NCI-H2227 (cell line): ENCODE data around the gene FSTL4.

Experiments used
- DNase-seq: peaks from one replicate; lab custom pipeline; 2025; ENCODE audit not compliant: unreplicated experiment; lab: John Stamatoyannopoulos, UW

Gene FSTL4

GRCh38 chr5:133250527-133250926, 361.8 kb downstream of the FSTL4 start:
- DNase-seq, result no peak

DNA sequence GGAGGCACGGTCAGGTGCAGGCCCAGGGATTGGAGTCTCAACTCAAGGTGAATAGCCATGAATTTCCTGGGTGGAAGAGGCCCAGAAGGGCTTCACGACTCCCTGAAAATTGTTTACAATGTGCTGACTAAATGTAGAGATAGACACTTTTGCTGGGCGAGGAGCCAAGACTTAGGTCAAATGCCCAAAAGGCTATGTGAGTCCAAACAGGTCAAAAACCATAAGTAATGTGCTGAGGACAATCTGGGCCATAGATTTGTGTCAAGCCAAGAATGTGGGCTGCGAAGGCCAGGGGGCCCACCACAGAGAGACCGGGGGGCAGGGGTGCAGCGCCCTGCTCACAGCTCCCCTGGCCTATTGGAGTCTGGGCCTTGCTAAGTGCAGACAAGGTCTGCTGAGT, 362.7 kb downstream of the FSTL4 start:
- DNase-seq, result no peak

GRCh38 chr5:133247881-133248624, 364.3 kb downstream of the FSTL4 start:
- no peak for DNase-seq

DNA sequence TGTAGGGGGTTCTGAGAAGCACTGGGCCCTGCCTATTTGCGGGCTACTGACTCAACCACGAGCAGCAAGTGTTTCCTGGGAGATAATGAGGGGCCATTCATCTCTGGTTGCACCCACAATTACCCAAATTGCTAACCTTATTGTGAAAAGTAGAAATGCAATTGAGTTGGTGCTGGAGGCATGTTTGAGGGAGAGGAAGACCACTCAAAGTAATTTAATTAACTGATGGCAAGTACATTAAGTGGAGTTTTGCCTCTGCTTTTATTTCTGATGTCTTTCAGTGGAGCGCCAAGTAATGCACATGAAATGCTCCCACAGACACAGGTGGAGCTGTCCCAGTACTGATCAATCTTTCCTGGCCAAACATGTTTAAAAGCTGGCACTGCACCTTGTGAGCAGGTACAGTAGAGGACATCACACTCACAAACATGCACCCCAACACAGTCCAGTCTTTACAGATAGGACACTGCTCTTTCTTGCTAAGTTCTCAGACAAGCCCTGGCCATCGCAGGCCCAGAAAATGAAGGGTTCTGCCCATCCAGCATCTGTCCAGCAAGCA, 365.1 kb downstream of the FSTL4 start:
- DNase-seq, result peak; percentile 30

DNA sequence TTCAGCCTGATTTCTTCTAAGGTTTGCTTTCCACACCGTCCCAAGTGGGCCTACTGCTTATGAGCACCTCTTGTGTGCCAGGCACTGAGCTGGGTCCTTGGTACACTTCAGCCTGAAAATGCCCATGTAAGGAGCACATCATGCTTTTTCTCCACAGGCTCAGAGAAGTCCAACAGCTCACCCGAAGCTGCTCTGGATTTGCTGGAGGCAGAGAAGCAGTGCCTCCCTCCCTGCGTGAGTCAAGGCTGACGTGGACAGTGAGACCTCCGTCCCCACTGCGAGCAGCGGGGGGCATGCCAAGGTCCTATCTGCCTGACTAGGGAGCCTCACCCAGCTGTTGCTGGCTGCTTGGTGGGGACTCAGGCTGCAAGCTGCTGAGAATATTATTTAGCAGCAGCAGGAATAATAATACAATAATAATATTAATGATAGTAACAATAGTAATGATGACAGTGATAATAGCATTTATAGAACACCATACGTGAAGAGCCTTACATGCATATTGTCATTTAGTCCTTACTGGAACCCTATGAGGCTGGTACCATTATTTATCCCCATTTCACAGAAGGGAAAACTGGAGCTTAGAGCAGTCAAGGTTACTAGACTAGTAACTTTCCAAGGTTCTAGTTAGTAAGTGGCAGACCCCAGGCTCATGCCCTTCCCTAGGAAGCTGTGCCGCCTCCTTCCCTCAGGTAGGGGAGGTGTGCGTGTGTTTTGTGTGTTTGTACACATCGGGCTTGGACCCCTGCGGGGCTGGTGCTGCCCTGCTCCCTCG, 365.8 kb downstream of the FSTL4 start:
- DNase-seq, result no peak

DNA sequence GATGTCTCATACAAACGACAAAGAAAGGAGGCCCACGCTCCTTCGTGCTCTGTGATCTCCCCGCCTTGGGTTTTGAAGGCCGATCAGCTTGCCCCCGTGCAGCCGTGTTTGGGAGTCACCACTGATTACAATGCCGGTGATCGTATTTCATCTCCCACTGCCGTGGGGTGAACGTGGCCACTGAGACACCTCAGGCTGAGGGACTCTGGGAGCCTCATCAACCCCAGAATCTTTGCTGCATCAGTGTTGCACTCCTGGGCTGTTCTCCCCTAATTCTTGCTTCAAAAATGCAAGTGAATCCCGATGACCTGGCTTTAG, 366.3 kb downstream of the FSTL4 start:
- no peak for DNase-seq

DNA sequence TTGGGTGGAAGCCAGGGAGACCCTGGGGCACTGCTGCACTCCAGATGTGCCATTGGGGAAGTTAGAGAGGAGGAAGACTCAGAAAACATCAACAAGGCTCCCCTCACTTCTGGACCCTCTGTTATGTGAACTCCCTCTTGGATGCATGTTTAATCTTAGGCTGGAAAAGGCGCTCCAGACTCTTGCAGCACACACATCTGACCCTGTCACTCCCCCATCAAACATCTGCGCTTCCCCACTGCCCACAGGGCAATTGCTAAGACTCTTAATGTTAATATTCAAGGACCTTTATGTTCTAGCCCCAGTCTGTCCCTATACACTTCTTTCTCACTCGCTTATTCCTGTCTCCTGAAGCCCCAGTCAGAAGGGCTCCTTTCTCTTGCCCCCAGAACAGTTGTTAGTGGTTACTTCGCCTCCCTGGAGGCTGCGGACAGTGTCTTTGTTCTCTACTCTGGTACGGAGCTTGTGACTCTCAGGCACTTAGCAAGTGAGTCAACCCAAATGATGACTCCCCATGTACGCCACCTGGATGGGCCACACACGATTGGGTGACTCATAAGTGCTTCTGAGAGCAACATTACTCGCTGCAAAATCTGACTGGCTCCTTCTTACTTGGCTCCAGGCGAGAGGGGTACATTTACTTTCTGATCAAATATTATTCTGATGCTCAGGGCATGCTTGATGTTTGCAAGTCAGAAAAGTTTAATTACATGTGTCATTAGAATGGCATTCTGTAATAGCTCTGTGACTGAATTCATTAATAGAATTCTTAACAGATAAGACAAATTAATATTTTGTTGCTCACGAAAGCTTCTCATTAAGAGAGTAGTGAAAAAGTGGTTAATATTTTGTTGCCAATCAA, 366.9 kb downstream of the FSTL4 start:
- peak; percentile 11 for DNase-seq

- DNase-seq, result no peak
These were observed 368.1 kb downstream of the FSTL4 start for GRCh38 chr5:133244242-133244641.

- no peak for DNase-seq
These were observed 369.1 kb downstream of the FSTL4 start for GRCh38 chr5:133243196-133243595.

DNA sequence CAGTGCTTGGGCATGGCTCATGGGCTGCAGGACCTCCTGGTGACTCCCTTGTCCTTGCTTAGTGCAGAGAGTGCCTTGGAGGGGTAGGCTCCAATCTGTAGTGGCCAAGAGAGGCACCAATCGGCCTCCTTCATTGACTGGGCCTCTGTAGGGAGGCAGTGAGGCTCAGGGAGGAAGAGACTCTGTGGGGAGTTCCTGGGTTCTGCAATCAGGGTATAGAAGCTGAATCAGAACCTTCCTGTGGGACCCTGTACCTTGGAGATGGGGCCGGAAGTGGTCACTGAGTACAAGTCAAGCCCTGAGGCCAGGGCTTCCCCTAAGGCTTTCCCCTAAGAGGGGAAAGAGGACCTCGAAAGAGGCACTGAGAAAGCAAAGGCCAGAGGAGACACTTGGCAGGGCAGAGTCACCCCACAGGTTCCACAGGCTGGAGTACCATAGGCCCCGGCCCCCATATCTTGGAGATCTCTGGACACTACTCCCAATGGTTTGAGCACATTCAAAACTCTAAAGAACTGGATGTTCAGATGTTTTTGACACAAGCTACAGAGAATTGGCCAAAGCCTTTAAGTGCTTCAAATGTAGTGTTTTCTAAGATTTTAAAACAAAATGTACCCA, 370.0 kb downstream of the FSTL4 start:
- DNase-seq, result no peak

- DNase-seq, result no peak
These were observed 370.9 kb downstream of the FSTL4 start for GRCh38 chr5:133241179-133242092.

GRCh38 chr5:133240425-133241091, 371.8 kb downstream of the FSTL4 start:
- DNase-seq, result no peak

DNA sequence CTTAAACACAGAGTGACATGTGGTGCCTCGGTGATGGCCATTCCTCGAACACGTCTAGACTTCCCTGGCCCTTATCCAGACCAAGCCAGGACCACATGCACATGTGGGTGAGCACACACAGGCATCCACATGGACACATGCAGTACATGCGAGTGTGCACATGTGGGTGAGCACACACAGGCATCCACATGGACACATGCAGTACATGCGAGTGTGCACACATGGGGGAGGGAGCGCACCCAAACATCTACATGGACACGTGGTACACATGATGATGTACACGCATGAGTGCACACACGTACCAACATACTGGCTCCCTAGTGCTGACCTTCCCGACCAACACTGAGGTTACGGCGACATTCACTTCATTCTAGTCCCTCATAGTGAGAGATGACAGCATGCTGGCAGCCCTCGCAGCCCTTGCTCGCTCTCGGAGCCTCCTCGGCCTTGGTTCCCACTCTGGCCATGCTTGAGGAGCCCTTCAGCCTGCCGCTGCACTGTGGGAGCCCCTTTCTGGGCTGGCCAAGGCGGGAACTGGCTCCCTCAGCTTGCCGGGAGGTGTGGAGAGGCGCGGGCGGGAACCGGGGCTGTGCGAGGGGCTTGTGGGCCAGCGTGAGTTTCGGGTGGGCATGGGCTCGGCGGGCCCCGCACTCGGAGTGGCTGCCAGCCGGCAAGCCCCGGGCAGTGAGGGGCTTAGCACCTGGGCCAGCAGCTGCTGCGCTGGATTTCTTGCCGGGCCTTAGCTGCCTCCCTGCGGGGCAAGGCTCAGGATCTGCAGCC, 373.7 kb downstream of the FSTL4 start:
- DNase-seq, result no peak

- no peak for DNase-seq
These were observed 375.4 kb downstream of the FSTL4 start for GRCh38 chr5:133236976-133237375.

GRCh38 chr5:133236541-133236951, 375.8 kb downstream of the FSTL4 start:
- no peak for DNase-seq

DNA sequence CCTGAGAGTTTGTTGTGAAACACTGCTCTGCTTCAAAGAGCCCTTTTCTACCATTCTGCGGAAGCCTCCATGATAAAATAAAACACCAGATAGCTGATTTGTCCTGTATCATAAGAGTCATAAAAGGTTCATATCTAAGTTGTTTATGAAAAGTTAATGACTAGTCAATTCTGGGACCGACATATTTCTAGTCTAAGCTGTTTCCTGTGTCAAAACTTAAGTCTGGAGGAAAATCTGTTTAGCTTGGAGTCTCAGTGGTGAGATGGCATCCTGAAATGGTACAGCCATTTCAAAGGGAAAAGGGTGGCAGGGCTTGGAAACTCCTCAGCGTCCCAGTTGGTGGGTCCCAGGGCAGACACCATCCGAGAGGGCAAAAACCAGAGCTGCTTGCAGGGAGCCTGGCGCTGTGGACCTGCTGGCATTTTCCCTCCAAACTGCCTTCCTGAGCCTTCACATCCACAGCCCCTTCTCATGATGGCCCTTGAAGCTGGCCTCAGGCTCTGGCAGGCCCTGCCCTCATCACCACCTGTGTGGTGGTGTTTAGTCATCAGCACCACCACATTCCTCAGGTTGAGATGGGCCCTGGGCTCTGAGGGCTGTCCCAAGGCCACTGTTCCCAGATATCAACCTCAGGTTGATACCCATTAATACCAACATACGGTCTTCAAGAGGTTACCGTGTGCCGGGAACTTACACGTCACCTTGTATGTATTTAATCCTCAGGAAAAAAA, 376.5 kb downstream of the FSTL4 start:
- no peak for DNase-seq

DNA sequence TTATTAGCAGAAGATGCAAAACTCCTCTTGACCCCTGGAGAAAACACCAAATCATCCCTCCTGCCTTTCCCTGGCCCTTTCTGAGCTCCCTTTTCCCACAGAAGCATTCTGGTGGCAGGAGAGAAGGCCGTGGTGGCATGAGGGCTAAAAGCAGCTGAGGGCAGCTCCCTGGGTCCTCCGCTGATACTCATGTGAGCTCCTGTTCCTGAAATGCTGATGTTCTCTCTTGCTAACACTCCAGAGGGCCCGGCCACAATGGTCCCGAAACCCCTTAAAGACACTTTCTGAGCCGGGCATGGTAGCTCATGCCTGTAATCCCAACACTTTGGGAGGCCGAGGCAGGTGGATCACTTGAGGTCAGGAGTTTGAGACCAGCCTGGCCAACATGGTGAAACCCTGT, 377.4 kb downstream of the FSTL4 start:
- DNase-seq, result no peak

DNA sequence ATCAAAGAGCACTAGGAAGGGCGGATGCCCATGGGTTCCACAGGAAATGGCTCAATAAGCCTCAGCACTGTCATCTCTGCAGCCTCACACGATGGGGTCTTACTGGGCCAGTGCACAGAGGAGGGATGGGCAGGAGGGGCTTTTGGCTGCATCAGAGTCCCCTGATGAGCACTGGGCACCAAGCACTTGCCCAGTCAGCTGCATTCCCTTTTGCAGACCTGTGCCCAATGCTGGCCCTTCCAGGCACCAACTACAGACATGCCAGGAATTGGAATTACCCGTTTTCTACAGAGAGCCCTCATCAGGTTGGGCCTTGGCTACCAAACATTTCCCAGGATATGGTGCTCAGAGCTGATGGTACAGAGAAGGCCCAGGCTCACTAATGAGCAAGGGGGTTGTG, 378.1 kb downstream of the FSTL4 start:
- no peak for DNase-seq
